ENCODE measurements around the gene FTO. TPM values are rescaled to one million over a fixed set of nuclear protein-coding genes. Genes with fewer than 3 reads are reported as not detected.
A peak's percentile ranks its signal among the peaks of the same experiment; 100 is the strongest.

The FTO gene
- total RNA-seq, 1 experiment from 2014 or later = 55.0 TPM

DNA sequence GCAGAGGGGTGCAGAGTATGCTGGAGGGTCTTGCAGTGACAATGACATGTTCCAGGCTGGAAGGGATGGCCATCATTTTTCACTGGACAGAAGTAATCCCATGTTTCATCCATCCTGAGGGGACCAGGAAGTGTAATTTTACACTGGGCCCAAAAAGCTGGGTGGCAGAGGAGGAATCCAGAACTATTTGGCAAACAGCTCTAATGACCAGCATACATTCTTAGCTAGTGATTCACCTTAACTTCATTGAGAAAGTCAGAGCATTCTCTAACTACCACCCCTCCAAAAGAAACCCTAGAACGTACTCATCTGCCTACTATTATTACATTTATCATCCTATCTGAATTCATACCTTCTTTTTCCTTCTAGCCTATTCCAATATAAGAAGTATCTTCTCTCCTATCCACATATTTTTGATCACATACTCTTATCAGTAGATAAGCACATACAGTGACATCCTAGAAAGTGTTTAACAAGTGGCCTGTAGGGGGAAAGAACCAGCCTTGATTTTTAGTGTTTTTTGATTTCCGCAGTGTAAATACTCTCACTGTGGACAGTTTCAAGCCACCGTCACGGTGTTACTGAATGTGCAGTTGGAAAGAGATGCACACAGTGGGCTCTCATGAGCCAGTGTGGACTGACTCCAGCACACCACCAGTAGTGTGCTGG, 118.1 kb downstream of the FTO start:
- ChIA-PET POLR2A (interaction anchor here (0.6 to 1.8 kb wide), 11 partner anchors 8 to 245 kb away, joined by 3 to 6 read pairs (median 4); no protein-coding TSS in a partner anchor), CTCF (interaction anchor here (0.6 to 0.9 kb wide), 3 partner anchors 14 to 80 kb away, joined by 3 read pairs; no protein-coding TSS in a partner anchor)
- peak; percentile 68 for DNase-seq (ENCODE audit: unreplicated experiment)
- Mint-ChIP-seq H3K9me3 (ENCODE audit: unreplicated experiment) (no peaks in the 10 kb centered on the region), H3K36me3 (ENCODE audit: insufficient read depth, unreplicated experiment) (peaks cover 6% of the 10 kb centered on the region), H3K27me3 (ENCODE audit: insufficient read depth, unreplicated experiment) (no peaks in the 10 kb centered on the region), H3K4me1 (ENCODE audit: insufficient read depth, unreplicated experiment) (peaks cover 8% of the 10 kb centered on the region), H3K4me3 (ENCODE audit: unreplicated experiment) (no peak overlapping the region), H3K27ac (ENCODE audit: low read depth, unreplicated experiment) (no peak overlapping the region)
- BruUV-seq (replicated peaks) = no TSS peak
- TF ChIP-seq, protein P1, sequence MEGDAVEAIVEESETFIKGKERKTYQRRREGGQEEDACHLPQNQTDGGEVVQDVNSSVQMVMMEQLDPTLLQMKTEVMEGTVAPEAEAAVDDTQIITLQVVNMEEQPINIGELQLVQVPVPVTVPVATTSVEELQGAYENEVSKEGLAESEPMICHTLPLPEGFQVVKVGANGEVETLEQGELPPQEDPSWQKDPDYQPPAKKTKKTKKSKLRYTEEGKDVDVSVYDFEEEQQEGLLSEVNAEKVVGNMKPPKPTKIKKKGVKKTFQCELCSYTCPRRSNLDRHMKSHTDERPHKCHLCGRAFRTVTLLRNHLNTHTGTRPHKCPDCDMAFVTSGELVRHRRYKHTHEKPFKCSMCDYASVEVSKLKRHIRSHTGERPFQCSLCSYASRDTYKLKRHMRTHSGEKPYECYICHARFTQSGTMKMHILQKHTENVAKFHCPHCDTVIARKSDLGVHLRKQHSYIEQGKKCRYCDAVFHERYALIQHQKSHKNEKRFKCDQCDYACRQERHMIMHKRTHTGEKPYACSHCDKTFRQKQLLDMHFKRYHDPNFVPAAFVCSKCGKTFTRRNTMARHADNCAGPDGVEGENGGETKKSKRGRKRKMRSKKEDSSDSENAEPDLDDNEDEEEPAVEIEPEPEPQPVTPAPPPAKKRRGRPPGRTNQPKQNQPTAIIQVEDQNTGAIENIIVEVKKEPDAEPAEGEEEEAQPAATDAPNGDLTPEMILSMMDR (IDR thresholded peaks at IDR 0.05; ENCODE audit: unreplicated experiment) = no peak
- intact Hi-C loops (cut with micrococcal nuclease) = no loop called here

GRCh38 chr16:53822936-53823529, 119.1 kb downstream of the FTO start:
- Mint-ChIP-seq H3K36me3 (ENCODE audit: insufficient read depth, unreplicated experiment) (peaks cover 6% of the 10 kb centered on the region), H3K9me3 (ENCODE audit: unreplicated experiment) (no peaks in the 10 kb centered on the region), H3K27me3 (ENCODE audit: insufficient read depth, unreplicated experiment) (no peaks in the 10 kb centered on the region), H3K4me1 (ENCODE audit: insufficient read depth, unreplicated experiment) (peaks cover 6% of the 10 kb centered on the region), H3K27ac (ENCODE audit: low read depth, unreplicated experiment) (no peak overlapping the region), H3K4me3 (ENCODE audit: unreplicated experiment) (no peak overlapping the region)
- no TSS peak for BruUV-seq (replicated peaks)
- no peak for DNase-seq (ENCODE audit: unreplicated experiment)
- intact Hi-C loops (cut with micrococcal nuclease) = no loop called here
- ChIA-PET CTCF (interaction anchor here (0.6 to 0.9 kb wide), 2 partner anchors 51 to 80 kb away, joined by 3 read pairs; no protein-coding TSS in a partner anchor), POLR2A (interaction anchor here (1.4 kb wide), 1 partner anchor 8 kb away, joined by 4 read pairs; no protein-coding TSS in a partner anchor)
- TF ChIP-seq, protein P1 (IDR thresholded peaks at IDR 0.05; ENCODE audit: unreplicated experiment) = no peak

GRCh38 chr16:53826658-53827057, 122.7 kb downstream of the FTO start:
- Mint-ChIP-seq H3K4me3 (ENCODE audit: unreplicated experiment) (no peak overlapping the region), H3K27me3 (ENCODE audit: insufficient read depth, unreplicated experiment) (no peaks in the 10 kb centered on the region), H3K36me3 (ENCODE audit: insufficient read depth, unreplicated experiment) (peaks cover 6% of the 10 kb centered on the region), H3K27ac (ENCODE audit: low read depth, unreplicated experiment) (no peak overlapping the region), H3K9me3 (ENCODE audit: unreplicated experiment) (peaks cover 5% of the 10 kb centered on the region), H3K4me1 (ENCODE audit: insufficient read depth, unreplicated experiment) (peaks cover 8% of the 10 kb centered on the region)
- TF ChIP-seq, protein P1 (IDR thresholded peaks at IDR 0.05; ENCODE audit: unreplicated experiment) = no peak
- BruUV-seq (replicated peaks) = no TSS peak
- ChIA-PET CTCF (interaction anchor here (0.7 kb wide), 1 partner anchor 83 kb away, joined by 3 read pairs; no protein-coding TSS in a partner anchor), POLR2A (interaction anchor here (0.7 to 2.8 kb wide), 7 partner anchors 9 to 1100 kb away, joined by 3 to 11 read pairs (median 3); no protein-coding TSS in a partner anchor)
- DNase-seq (ENCODE audit: unreplicated experiment) = no peak
- intact Hi-C loops (cut with micrococcal nuclease) = no loop called here

DNA sequence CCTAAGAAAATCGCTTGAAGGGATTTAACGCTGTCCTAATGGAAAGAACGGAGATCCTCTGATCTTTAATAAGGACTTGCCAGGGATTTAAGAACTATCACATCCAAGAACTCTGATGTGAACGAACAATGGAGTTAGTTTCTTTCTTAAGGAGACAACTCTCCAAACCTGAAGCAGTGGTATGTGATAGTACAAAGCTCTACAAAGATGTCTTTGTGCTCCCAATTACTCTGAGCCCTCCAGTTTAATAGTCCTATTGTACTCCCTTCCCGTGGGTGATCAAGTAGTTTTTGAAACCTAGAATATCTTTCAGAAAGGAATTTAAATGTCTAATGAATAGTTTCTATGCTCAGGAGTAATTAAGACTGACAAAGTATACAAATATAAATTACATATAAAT, 123.8 kb downstream of the FTO start:
- no peak for DNase-seq (ENCODE audit: unreplicated experiment)
- peaks cover 8% of the 10 kb centered on the region for H3K9me3 Mint-ChIP-seq (ENCODE audit: unreplicated experiment)
- TF ChIP-seq, protein P1 (IDR thresholded peaks at IDR 0.05; ENCODE audit: unreplicated experiment) = no peak

More for the DNA sequence above, 123.8 kb downstream of the FTO start:
- H3K27ac Mint-ChIP-seq (ENCODE audit: low read depth, unreplicated experiment) = no peak overlapping the region
- ChIA-PET POLR2A (interaction anchor here (1.2 kb wide), 1 partner anchor 50 kb away, joined by 3 read pairs; no protein-coding TSS in a partner anchor), CTCF (no interaction called here)
- no peaks in the 10 kb centered on the region for H3K27me3 Mint-ChIP-seq (ENCODE audit: insufficient read depth, unreplicated experiment)
- peaks cover 6% of the 10 kb centered on the region for H3K36me3 Mint-ChIP-seq (ENCODE audit: insufficient read depth, unreplicated experiment)
- H3K4me1 Mint-ChIP-seq (ENCODE audit: insufficient read depth, unreplicated experiment) = peaks cover 8% of the 10 kb centered on the region
- BruUV-seq (replicated peaks) = no TSS peak
- H3K4me3 Mint-ChIP-seq (ENCODE audit: unreplicated experiment) = no peak overlapping the region
- intact Hi-C loops (cut with micrococcal nuclease) = no loop called here

Data from MCF 10A (cell line).